H1 (cell line): ENCODE measurements around the gene ENTREP3.

Source experiments
- ATF2 ChIP-seq: IDR thresholded peaks from 2 replicates; pipeline ENCODE4 v1.6.1; 2012; ENCODE audit warnings: low read length, inconsistent platforms
- CBX8 ChIP-seq: fragments of 300-800, 300-1000 bp; sonication (generic); IDR thresholded peaks from 2 replicates; pipeline ENCODE4 v1.7.1; 2016; ENCODE audit warnings: low read depth, low read length, borderline replicate concordance
- CEBPB ChIP-seq: IDR thresholded peaks from 2 replicates; pipeline ENCODE4 v1.6.1; 2012; ENCODE audit warnings: low read depth, low read length
- CHD1 ChIP-seq: IDR thresholded peaks from 2 replicates; pipeline ENCODE4 v1.6.1; 2012; ENCODE audit warnings: low read depth, low read length, improper control_type of control experiment
- CTCF ChIP-seq, 3 experiments: IDR thresholded peaks; 1 replicate in 2 of 3; 2 replicates in 1 of 3; pipeline versions ENCODE4 v1.5.1 to v1.6.1; 2011; ENCODE audit warnings: low read length in 3 of 3, mild to moderate bottlenecking in 3 of 3, inconsistent platforms in 2 of 3, low read depth in 1 of 3, moderate library complexity in 1 of 3; ENCODE audit not compliant: insufficient read depth in 1 of 3; ENCODE audit errors: control extremely low read depth in 1 of 3
- GTF2F1 ChIP-seq: IDR thresholded peaks from 2 replicates; pipeline ENCODE4 v1.6.1; 2012; ENCODE audit warnings: low read depth, low read length, improper control_type of control experiment, borderline replicate concordance
- MAX ChIP-seq: IDR thresholded peaks from 2 replicates; pipeline ENCODE4 v1.6.1; 2012; ENCODE audit warnings: inconsistent platforms
- POLR2A ChIP-seq, 2 experiments: IDR thresholded peaks; 1 replicate in 1 of 2; 2 replicates in 1 of 2; pipeline ENCODE4 v1.6.1; 2011; ENCODE audit warnings: low read depth in 2 of 2, low read length in 2 of 2, mild to moderate bottlenecking in 2 of 2; ENCODE audit errors: control extremely low read depth in 1 of 2
- POLR2AphosphoS5 ChIP-seq: IDR thresholded peaks from 2 replicates; pipeline ENCODE4 v1.6.1; 2011; ENCODE audit warnings: low read depth, low read length
- RFX5 ChIP-seq: IDR thresholded peaks from 2 replicates; pipeline ENCODE4 v1.6.1; 2011; ENCODE audit warnings: low read depth, low read length, improper control_type of control experiment, borderline replicate concordance
- RNF2 ChIP-seq: fragments of 200-900, 300-1000 bp; sonication (generic); IDR thresholded peaks from 2 replicates; pipeline ENCODE4 v1.7.1; 2016; ENCODE audit warnings: borderline replicate concordance, low read depth, mild to moderate bottlenecking, antibody characterized with exemption, low read length; ENCODE audit not compliant: poor library complexity, severe bottlenecking; ENCODE audit errors: missing control alignments
- YY1 ChIP-seq: IDR thresholded peaks from 2 replicates; pipeline ENCODE4 v1.6.1; 2011; ENCODE audit warnings: low read depth, mild to moderate bottlenecking, low read length

GRCh38 chr1:155286544-155286943 lies 31.3 kb upstream of the ENTREP3 start:
- TF ChIP-seq CTCF (IDR thresholded peaks at IDR 0.05; ENCODE audit: control extremely low read depth in 1 of 3, insufficient read depth in 1 of 3, low read depth in 1 of 3, low read length in 3 of 3) = no peak
- TF ChIP-seq CEBPB = no peak
- TF ChIP-seq GTF2F1 = no peak
- TF ChIP-seq ATF2 = no peak
- no peak for TF ChIP-seq POLR2A (IDR thresholded peaks at IDR 0.05; ENCODE audit: control extremely low read depth in 1 of 2, low read depth in 2 of 2, low read length in 2 of 2)
- TF ChIP-seq RNF2 = no peak
- no peak for TF ChIP-seq POLR2AphosphoS5
- no peak for TF ChIP-seq CHD1
- TF ChIP-seq MAX = no peak
- no peak for TF ChIP-seq RFX5
- TF ChIP-seq YY1 = no peak
- TF ChIP-seq CBX8 = no peak
